ENCODE measurements around the gene ZNF415.
"Not testable (repeated sequence)": the region's sequence is repeated elsewhere in the genome, so short reads cannot be mapped to it uniquely, and the experiment has no call there.

ZNF415 gene

GRCh38 chr19:53132141-53132991, at the start of gene ZNF415:
ZNF415 (minus strand) TSS chr19:53132910; CDS start chr19:53122676, 10,234 bp downstream.
- DNase-seq (ENCODE audit: low read depth in 2 of 3, low spot score in 1 of 3): peak; percentile 4 to 27 (median 11)

DNA sequence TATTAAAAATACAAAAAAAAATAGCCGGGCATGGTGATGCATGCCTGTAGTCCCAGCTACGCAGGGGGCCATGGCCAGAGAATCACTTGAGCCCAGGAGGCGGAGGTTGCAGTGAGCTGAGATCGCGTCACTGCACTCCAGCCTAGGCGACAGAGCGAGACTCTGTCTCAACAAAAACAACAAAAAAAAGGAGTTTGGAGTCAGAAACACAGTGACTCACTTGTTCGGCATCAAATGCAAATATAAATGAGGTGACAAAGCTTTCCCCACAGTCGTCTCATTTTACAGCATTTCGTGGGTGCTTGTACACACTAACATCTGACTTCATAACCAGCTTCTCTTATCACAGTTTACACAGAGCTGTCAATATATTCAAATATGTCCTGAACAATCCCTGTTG, 49.5 kb upstream of the ZNF415 start:
- no peak for DNase-seq (ENCODE audit: low read depth in 2 of 3, low spot score in 1 of 3)

GRCh38 chr19:53177986-53178385, 45.3 kb upstream of the ZNF415 start:
- DNase-seq (ENCODE audit: low read depth in 2 of 3, low spot score in 1 of 3): no peak

DNA sequence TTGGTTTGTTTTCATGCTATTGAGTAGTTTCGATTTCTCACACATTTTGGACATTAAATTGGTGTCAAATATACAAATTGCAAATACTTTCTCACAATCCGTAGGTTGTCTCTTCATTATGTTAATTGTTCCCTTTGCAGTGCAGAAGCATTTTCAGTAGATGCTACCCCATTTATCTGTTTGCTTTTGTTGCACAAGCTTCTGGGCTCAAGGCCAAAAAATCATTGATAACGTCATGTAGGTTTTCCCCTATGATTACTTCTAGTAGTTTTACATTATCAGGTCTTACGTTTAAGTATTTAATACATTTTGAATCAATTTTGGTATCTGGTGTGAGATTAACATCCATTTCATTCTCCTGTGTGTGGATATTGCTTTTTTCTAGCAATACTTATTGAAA, 40.2 kb upstream of the ZNF415 start:
- no peak for DNase-seq (ENCODE audit: low read depth in 2 of 3, low spot score in 1 of 3)

DNA sequence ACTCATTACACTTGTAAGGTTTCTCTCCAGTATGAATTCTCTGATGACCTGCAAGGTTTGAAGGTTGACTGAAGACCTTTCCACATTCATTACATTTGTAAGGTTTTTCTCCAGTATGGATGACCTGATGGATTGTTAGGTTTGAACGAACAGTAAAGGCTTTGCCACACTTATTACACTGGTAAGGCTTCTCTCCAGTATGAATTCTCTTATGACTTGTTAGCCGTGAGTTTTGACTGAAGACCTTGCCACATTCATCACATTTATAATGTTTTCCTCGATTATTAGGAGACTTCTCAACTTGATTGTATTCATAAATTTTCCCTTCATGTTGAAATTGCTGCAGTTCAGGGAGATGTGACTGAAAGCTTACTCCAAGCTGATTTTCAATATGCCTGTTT, 33.0 kb upstream of the ZNF415 start:
- no peak for DNase-seq (ENCODE audit: low read depth in 2 of 3, low spot score in 1 of 3)

DNA sequence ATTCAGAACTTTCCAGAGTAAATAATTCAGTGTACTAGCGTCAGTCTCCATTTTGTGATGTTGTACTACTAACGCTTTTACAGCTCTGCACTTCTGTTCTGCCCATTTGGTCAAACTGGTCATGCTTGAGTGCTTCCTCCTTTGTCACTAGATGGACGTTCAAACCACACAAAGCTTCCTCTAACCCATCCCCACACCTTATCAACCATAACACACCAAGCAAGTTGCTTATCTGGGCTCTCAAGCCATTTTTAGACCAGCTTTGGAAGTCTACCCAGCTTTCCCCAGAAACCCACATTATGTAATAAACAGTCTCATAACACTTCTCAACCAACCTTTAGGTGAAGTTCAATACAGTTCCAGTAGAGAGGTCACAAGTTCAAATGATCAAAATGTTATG, 28.4 kb upstream of the ZNF415 start:
- DNase-seq (ENCODE audit: low read depth in 2 of 3, low spot score in 1 of 3): no peak

- no peak for DNase-seq (ENCODE audit: low read depth in 2 of 3, low spot score in 1 of 3)
These were observed 27.6 kb upstream of the ZNF415 start for GRCh38 chr19:53160350-53160749.

GRCh38 chr19:53158119-53158656, 25.5 kb upstream of the ZNF415 start:
- DNase-seq (ENCODE audit: low read depth in 2 of 3, low spot score in 1 of 3): peak in 1 of 3 donors; percentile 8

- DNase-seq (ENCODE audit: low read depth in 2 of 3, low spot score in 1 of 3): no peak
These were observed 24.9 kb upstream of the ZNF415 start for GRCh38 chr19:53157626-53158025.

DNA sequence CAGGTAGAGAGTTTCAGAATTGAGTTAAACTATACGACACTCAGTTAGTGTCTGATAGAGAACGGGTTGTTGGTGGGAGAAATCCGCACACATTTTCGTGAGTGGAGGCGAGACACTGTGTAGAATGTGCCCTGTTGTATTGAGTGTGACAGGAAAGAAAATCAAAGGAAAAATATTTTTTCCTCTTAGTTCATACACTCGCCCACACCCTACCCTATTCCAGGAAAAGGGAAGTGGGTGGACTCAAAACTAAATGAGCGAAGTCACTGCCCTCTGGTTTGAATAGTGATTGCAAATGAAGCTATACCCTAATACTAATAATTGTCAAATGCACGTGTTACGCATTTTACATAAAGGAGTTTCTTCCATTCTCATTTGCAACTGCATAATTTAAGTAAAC, 24.1 kb upstream of the ZNF415 start:
- no peak for DNase-seq (ENCODE audit: low read depth in 2 of 3, low spot score in 1 of 3)

GRCh38 chr19:53147645-53148044, 14.9 kb upstream of the ZNF415 start:
- DNase-seq (ENCODE audit: low read depth in 2 of 3, low spot score in 1 of 3): no peak

DNA sequence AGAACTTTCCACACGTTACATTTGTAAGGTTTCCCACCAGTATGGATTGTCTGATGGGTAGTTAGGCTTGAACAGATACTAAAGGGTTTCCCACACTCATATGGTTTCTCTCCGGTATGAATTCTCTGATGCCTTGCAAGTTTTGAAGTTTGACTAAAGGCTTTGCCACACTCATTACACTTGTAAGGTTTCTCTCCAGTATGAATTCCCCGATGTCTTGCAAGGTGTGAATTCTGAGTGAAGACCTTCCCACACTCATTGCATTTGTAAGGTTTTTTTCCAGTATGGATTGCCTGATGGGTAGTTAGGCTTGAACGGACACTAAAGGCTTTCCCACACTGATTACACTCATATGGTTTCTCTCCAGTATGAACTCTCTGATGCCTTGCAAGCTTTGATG, 7.6 kb upstream of the ZNF415 start:
- no peak for DNase-seq (ENCODE audit: low read depth in 2 of 3, low spot score in 1 of 3)

DNA sequence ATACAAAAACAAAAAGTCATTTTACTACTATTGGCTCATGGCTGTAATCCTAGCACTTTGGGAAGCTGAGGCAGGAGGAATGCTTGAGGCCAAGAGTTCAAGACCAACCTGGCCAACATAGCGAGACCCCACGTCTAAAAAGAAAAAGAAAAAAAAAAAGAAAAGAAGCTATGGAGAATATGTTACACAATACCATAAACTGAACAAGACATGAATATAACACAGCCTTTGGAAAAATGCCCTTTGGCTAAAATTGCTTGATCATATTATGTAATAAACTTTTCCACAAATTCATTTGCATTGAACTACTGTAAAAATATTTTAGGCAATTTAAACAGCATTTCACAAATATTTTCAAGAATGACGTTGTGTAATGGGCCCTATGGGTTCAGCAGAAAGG, 3.7 kb upstream of the ZNF415 start:
- DNase-seq (ENCODE audit: low read depth in 2 of 3, low spot score in 1 of 3): no peak

DNA sequence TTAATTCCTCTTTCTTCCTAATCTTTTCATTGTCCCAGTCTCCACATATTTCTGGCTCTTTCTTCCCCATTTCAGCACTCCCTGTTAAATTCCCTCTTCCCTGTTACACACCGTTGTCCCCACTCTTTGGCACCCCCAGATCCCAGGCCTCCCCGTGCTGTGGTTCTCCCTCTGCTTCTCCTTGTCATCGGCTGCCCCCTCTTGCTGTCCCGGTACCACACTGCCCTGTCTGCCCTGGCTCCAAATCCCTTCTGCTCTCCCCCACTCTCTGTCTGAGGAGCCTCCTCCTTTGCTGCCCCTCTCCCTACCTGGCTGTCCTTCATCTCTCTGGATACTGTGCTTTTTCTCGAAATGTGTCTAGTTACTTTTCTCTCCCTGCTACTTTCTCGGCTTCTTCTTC, 983 bp downstream of the ZNF415 start:
- DNase-seq (ENCODE audit: low read depth in 2 of 3, low spot score in 1 of 3): no peak

DNA sequence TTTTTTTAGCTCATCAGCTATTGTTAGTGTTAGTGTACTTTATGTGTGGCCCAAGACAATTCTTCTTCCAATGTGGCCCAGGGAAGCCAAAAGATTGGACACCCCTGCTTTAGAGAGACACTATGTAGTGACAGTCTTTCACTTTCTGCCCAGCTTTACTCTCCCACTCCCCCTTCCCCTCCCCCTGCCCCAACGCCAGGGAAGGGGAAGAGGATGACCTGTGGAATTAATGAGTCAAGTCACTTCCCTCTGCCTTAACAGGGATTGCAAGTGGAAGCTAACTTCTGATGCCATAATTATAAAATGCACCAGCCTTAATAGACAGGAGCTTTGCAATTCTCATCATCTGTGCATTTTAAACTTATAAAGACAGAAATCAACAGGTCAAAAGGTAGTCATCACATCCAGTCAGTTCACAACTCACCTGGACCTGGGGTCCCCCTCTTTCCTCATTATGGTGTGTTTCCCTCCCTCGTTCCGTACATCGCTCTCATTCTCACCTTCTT, 1.6 kb downstream of the ZNF415 start:
- no peak for DNase-seq (ENCODE audit: low read depth in 2 of 3, low spot score in 1 of 3)

- DNase-seq (ENCODE audit: low read depth in 2 of 3, low spot score in 1 of 3): no peak
These were observed 2.2 kb downstream of the ZNF415 start for GRCh38 chr19:53130506-53130905.

GRCh38 chr19:53126733-53127526, 5.8 kb downstream of the ZNF415 start:
- not testable (repeated sequence) for DNase-seq (ENCODE audit: low read depth in 2 of 3, low spot score in 1 of 3)

- no peak for DNase-seq (ENCODE audit: low read depth in 2 of 3, low spot score in 1 of 3)
These were observed 9.3 kb downstream of the ZNF415 start for GRCh38 chr19:53123400-53123799.

DNA sequence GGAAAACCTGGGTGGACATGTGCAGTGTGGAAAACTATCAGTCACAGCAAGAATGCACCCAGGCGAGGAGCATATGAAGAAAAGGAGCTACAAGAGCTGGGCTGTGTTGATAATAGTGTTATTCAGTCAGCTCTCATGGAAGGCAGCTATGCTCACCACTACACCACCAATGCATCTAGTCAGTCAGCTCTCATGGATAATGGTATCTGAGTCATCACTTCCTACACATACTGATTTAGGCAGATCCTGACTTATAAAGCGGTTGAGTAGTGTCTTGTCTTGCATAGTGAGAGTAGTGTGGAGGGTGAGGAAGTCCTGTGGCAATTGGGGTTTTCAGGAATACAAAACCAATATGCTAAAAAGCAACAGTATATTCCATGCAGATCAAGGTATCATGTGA, 20.4 kb downstream of the ZNF415 start:
- no peak for DNase-seq (ENCODE audit: low read depth in 2 of 3, low spot score in 1 of 3)

DNA sequence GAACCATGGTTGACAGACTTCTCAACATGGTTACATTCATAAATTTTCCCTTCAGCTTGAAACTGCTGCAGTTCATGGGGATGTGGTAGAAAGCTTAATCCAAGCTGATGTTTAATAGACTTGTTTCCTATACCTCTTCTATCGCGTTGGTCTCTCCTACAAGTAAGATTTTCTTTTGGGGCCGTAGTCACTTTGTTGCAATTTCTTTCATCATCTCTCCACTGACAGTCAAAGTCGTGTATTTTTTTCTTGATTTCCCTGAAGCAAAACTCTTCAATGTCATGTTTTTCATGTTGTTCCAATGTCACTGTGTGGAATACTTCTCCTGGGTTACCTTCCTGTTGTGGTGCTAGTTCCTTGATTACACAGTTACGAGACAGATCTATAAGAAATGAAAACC, 23.2 kb downstream of the ZNF415 start:
- DNase-seq (ENCODE audit: low read depth in 2 of 3, low spot score in 1 of 3): no peak

GRCh38 chr19:53103234-53104203, 29.2 kb downstream of the ZNF415 start, which contains the start of gene ZNF160:
ZNF160 (minus strand) TSS chr19:53103422; CDS start chr19:53086276, 17,146 bp downstream.
- peak; percentile 97 to 99 (median 99) for DNase-seq (ENCODE audit: low read depth in 2 of 3, low spot score in 1 of 3)

Data from stimulated activated CD4-positive, alpha-beta T cell treated with anti-CD3 and anti-CD28 coated beads, Interleukin-12 subunit alpha, Interleukin-12 subunit beta, amount 100 ng/mL, for 48 hours (primary cell).